Lower lobe of right lung (tissue), 2 donors: ENCODE measurements around the gene CHAF1A. TPM values are rescaled to one million over a fixed set of nuclear protein-coding genes. Genes with fewer than 3 reads are reported as not detected.

Experiments
- ATAC-seq, 2 donors: fragments of 200-7000 bp; cut with Tn5 transposase; one replicate each; pipeline ENCODE4 v1.9.1; 2020 to 2022; ENCODE audit warnings: mild to moderate bottlenecking in 2 of 2, moderate library complexity in 2 of 2
- DNase-seq: peaks from one replicate; pipeline ENCODE4 v3.0.0-alpha.2; 2020
- H3K27ac ChIP-seq: fragments of 200-600 bp; one replicate; pipeline ENCODE4 v1.8.0; 2022
- H3K27me3 ChIP-seq: fragments of 200-600 bp; one replicate; pipeline ENCODE4 v1.8.0; 2022; ENCODE audit warnings: low read depth
- H3K36me3 ChIP-seq: fragments of 200-600 bp; one replicate; pipeline ENCODE4 v1.8.0; 2022; ENCODE audit warnings: mild to moderate bottlenecking
- H3K4me1 ChIP-seq: fragments of 200-600 bp; one replicate; pipeline ENCODE4 v1.8.0; 2022
- H3K4me3 ChIP-seq: fragments of 200-600 bp; one replicate; pipeline ENCODE4 v1.8.0; 2022; ENCODE audit warnings: mild to moderate bottlenecking
- H3K9me3 ChIP-seq: fragments of 200-600 bp; one replicate; pipeline ENCODE4 v1.8.0; 2022
- intact Hi-C: fragments of 100-400 bp; cut with DNase I; formaldehyde crosslinking; loops from one replicate; pipeline ENCODE4 v1.11.0; 2022
- total RNA-seq: library from RNA; stranded (reverse); fragmentation: NEBNext Ultra II Directional; extraction: Animal tissue kit (Norgen Biotek cat#: 25700); gene quantifications from one replicate; pipeline ENCODE4 v1.2.1, GENCODE V29; 2021
- TF ChIP-seq, protein P1 (sequence below): fragments of 200-600 bp; IDR thresholded peaks from one replicate; pipeline ENCODE4 v1.8.0; 2022; ENCODE audit warnings: antibody characterized with exemption, mild to moderate bottlenecking
- donor health status: DM: no; HTN: yes; CAD: no; lungs with severe emphysema.

CHAF1A gene
- total RNA-seq, 1 donor from 2014 or later: 7.2 TPM

DNA sequence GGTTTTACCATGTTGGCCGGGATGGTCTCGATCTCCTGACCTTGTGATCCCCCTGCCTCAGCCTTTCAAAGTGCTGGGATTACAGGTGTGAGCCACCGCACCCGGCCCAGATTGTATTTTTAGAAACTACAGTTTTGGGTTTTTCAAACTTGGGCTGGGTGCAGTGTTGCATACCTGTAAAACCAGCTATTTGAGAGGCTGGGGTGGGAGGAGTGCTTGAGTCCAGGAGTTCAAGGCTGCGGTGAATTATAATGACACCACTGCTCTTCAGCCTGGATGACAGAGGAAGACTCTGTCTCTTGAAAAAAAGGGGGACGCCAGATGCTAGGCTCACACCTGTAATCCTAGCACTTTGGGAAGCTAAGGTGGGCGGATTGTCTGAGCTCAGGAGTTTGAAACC is 4.2 kb downstream of the CHAF1A start:
- no peaks in the 10 kb centered on the region for H3K9me3 ChIP-seq
- H3K27me3 ChIP-seq: no peaks in the 10 kb centered on the region
- H3K4me3 ChIP-seq: no peak overlapping the region
- no peak overlapping the region for H3K27ac ChIP-seq
- TF ChIP-seq, protein P1, sequence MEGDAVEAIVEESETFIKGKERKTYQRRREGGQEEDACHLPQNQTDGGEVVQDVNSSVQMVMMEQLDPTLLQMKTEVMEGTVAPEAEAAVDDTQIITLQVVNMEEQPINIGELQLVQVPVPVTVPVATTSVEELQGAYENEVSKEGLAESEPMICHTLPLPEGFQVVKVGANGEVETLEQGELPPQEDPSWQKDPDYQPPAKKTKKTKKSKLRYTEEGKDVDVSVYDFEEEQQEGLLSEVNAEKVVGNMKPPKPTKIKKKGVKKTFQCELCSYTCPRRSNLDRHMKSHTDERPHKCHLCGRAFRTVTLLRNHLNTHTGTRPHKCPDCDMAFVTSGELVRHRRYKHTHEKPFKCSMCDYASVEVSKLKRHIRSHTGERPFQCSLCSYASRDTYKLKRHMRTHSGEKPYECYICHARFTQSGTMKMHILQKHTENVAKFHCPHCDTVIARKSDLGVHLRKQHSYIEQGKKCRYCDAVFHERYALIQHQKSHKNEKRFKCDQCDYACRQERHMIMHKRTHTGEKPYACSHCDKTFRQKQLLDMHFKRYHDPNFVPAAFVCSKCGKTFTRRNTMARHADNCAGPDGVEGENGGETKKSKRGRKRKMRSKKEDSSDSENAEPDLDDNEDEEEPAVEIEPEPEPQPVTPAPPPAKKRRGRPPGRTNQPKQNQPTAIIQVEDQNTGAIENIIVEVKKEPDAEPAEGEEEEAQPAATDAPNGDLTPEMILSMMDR: no peak
- DNase-seq (no peak), ATAC-seq (no peak)
- H3K36me3 ChIP-seq: peaks cover 12% of the 10 kb centered on the region
- intact Hi-C loops: no loop called here
- H3K4me1 ChIP-seq: peaks cover 12% of the 10 kb centered on the region

DNA sequence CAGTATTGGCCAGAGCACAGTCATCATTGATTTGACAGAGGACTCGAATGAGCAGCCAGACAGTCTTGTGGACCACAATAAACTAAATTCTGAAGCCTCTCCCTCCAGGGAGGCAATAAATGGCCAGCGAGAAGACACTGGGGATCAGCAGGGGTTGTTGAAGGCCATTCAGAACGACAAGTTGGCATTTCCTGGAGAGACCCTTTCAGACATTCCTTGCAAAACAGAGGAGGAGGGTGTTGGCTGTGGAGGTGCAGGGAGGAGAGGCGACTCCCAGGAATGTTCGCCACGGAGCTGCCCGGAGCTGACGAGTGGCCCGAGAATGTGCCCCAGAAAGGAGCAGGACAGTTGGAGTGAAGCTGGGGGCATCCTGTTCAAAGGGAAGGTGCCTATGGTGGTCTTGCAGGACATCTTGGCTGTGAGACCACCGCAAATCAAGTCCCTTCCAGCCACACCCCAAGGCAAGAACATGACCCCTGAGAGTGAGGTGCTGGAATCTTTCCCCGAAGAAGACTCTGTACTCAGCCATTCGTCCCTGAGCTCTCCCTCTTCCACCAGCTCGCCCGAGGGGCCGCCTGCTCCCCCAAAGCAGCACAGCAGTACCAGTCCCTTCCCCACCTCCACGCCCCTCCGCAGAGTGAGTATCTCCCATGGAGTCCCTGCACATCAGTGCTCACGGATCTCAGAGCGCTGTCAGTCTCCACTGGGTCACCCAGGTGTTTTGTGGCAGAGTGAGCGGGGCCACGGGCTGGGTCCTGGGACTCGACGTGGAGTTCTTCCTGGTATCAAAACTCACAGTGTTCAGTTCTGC is 6.9 kb downstream of the CHAF1A start:
- ATAC-seq (no peak), DNase-seq (no peak)
- H3K27me3 ChIP-seq: no peaks in the 10 kb centered on the region
- TF ChIP-seq, protein P1: no peak
- H3K36me3 ChIP-seq: peaks cover 32% of the 10 kb centered on the region
- H3K4me3 ChIP-seq: no peak overlapping the region
- intact Hi-C loops: no loop called here
- no peak overlapping the region for H3K27ac ChIP-seq
- H3K4me1 ChIP-seq: no peaks in the 10 kb centered on the region
- no peaks in the 10 kb centered on the region for H3K9me3 ChIP-seq

DNA sequence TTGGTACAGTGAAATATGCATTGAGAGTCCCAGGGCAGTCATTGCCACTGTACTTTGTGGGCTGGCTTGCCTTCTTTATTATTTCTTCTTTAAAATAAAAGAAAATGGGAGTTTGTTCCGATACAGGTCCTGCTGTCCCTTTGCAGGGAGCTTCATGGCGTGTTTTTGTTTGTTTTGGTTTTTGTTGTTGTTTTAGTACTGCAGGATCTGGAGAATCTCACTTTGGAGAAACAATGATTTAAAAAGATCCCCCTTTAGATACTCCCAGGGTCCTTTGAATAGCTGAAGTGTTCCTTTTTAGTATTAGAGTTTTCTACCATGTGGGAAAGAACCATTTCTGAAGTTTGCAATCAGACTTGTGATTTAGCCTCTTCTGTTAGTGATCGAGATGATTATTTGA is 11.1 kb downstream of the CHAF1A start:
- Histone ChIP-seq H3K4me1 (no peaks in the 10 kb centered on the region), H3K27me3 (no peaks in the 10 kb centered on the region), H3K27ac (no peak overlapping the region), H3K4me3 (no peak overlapping the region), H3K9me3 (no peaks in the 10 kb centered on the region), H3K36me3 (peaks cover 32% of the 10 kb centered on the region)
- TF ChIP-seq, protein P1: no peak
- ATAC-seq (no peak), DNase-seq (no peak)
- intact Hi-C loops: no loop called here

DNA sequence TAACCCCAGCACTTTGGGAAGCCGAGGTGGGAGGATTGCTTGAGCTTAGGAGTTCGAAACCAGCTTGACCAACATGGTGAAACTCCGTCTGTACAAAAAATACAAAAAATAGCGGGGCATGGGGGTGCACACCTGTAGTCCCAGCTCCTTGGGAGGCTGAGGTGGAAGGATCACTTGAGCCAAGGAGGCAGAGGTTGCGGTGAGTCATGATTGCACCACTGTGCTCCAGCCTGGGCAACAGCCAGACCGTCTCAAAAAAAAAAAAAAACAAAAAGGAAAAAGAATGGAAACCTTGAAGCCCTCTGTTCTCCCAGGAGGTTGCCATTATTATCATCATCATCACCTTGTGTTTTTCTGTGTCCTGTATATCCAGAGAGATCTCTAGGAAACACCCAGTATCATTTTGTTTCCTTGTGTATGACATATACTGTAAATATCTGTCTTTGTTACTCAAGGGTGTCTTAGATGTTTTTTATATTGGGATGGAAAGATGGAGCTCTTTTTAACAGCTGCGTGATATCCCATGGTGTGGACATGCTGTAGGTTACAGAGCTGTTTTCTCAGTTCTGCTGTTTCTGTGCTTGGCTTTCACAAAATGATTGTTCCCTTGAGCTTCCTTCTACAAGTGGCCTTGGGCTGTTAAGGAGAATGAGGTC is 11.8 kb downstream of the CHAF1A start:
- TF ChIP-seq, protein P1: no peak
- Histone ChIP-seq H3K4me3 (no peak overlapping the region), H3K36me3 (peaks cover 32% of the 10 kb centered on the region), H3K9me3 (no peaks in the 10 kb centered on the region), H3K27me3 (no peaks in the 10 kb centered on the region), H3K4me1 (no peaks in the 10 kb centered on the region), H3K27ac (no peak overlapping the region)
- DNase-seq: no peak
- intact Hi-C loops: no loop called here
- ATAC-seq: no peak

DNA sequence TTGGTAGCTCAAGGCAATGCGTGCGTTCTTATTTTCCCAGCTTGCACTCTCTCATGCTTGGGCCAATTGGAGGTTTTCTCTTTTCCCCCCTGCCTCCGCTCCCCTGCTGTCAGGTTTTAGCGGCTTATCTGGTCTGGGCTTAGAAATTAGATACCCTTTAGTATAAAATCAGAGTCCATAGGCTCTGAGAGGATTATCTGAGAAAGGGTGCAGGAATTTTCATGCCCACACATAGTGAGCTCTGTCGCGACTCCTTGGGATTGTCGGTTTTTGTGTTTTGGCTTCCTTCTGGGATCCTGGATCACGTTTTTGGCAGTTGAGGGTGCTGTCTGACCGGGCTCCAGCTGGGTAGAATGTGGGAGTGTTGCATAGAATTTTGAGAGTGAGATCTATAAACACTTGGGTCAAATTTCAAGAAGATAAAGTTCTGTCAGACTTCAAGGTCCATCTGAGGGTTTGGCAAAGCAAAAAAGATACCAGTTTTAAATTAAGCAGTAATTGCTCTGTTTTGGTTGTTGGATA is 12.4 kb downstream of the CHAF1A start:
- Histone ChIP-seq H3K36me3 (peaks cover 28% of the 10 kb centered on the region), H3K27me3 (no peaks in the 10 kb centered on the region), H3K27ac (no peak overlapping the region), H3K9me3 (no peaks in the 10 kb centered on the region), H3K4me3 (no peak overlapping the region), H3K4me1 (no peaks in the 10 kb centered on the region)
- ATAC-seq: no peak
- DNase-seq: no peak
- intact Hi-C loops: no loop called here
- TF ChIP-seq, protein P1: no peak
